IgD-negative memory B cell (primary cell): ENCODE results near the gene ARHGEF5. TPM values are rescaled to one million over a fixed set of nuclear protein-coding genes. Genes with fewer than 3 reads are reported as not detected.

Source experiments
- polyA plus RNA-seq: library from polyadenylated mRNA; unstranded; fragments of 300-500 nt; fragmentation: Illumina TruSeq; gene quantifications from one replicate; pipeline ENCODE4 v1.2.3, GENCODE V29; 2021

Gene ARHGEF5
- polyA plus RNA-seq, 1 donor from 2014 or later = 1.4 TPM

Other genes starting within 250 kb of the ARHGEF5 start
- gene OR2A2, start 245.8 kb upstream of the ARHGEF5 start, polyA plus RNA-seq = not detected
- not detected for gene OR2A14, start 232.2 kb upstream of the ARHGEF5 start, polyA plus RNA-seq
- gene CTAGE4, start 171.9 kb upstream of the ARHGEF5 start, polyA plus RNA-seq = not detected
- gene ARHGEF35, start 159.6 kb upstream of the ARHGEF5 start, polyA plus RNA-seq = 0.86 TPM
- not detected for gene OR2A42, start 115.8 kb upstream of the ARHGEF5 start, polyA plus RNA-seq
- 1.1 TPM for gene OR2A7, start 90.6 kb upstream of the ARHGEF5 start, polyA plus RNA-seq
- 0.33 TPM for gene CTAGE8, start 86.1 kb upstream of the ARHGEF5 start, polyA plus RNA-seq
- not detected for gene OR2A1, start 43.0 kb upstream of the ARHGEF5 start, polyA plus RNA-seq
- not detected for gene NOBOX, start 48.3 kb downstream of the ARHGEF5 start, polyA plus RNA-seq